Liver (tissue), 9 donors: ENCODE measurements around the gene SYT14. TPM values are rescaled to one million over a fixed set of nuclear protein-coding genes. Genes with fewer than 3 reads are reported as not detected.

Experiments
- DNase-seq: peaks from one replicate; pipeline ENCODE4 v3.0.0-alpha.2; 2017; ENCODE audit warnings: low spot score
- H3K27ac ChIP-seq, 2 donors: one replicate each; pipeline ENCODE4 v1.7.0; 2013; ENCODE audit warnings: inconsistent platforms in 2 of 2, low read length in 2 of 2, control low read depth in 1 of 2, low read depth in 1 of 2, mild to moderate bottlenecking in 1 of 2
- H3K27me3 ChIP-seq, 4 donors: one replicate each; pipeline versions ENCODE4 v1.6.1 to v1.7.0; 2013; ENCODE audit warnings: low read length in 3 of 4, inconsistent platforms in 1 of 4, mild to moderate bottlenecking in 1 of 4, moderate library complexity in 1 of 4; ENCODE audit not compliant: control insufficient read depth in 4 of 4, insufficient read depth in 4 of 4
- H3K36me3 ChIP-seq, 4 donors: one replicate each; pipeline versions ENCODE4 v1.6.1 to v1.7.0; 2013; ENCODE audit warnings: low read length in 3 of 4, mild to moderate bottlenecking in 3 of 4, low read depth in 1 of 4, moderate library complexity in 1 of 4; ENCODE audit not compliant: control insufficient read depth in 4 of 4, insufficient read depth in 3 of 4
- H3K4me1 ChIP-seq, 4 donors: one replicate each; pipeline versions ENCODE4 v1.6.1 to v1.7.0; 2013; ENCODE audit warnings: low read length in 3 of 4, mild to moderate bottlenecking in 3 of 4, moderate library complexity in 1 of 4; ENCODE audit not compliant: control insufficient read depth in 4 of 4, insufficient read depth in 4 of 4
- H3K4me3 ChIP-seq, 3 donors: one replicate each; pipeline versions ENCODE4 v1.6.1 to v1.7.0; 2013; ENCODE audit warnings: low read length in 3 of 3, control low read depth in 1 of 3, low read depth in 1 of 3, mild to moderate bottlenecking in 1 of 3
- H3K9ac ChIP-seq, 2 donors: one replicate each; pipeline ENCODE4 v1.7.0; 2013; ENCODE audit warnings: low read length in 2 of 2, mild to moderate bottlenecking in 2 of 2, moderate library complexity in 2 of 2, control low read depth in 1 of 2, low read depth in 1 of 2
- H3K9me3 ChIP-seq, 4 donors: one replicate each; pipeline versions ENCODE4 v1.6.1 to v1.7.0; 2013; ENCODE audit warnings: low read length in 3 of 4; ENCODE audit not compliant: control insufficient read depth in 4 of 4
- CTCF ChIP-seq: fragments of 150-350 bp; IDR thresholded peaks from 2 replicates; pipeline ENCODE4 v1.5.1; 2017; ENCODE audit warnings: improper control_type of control experiment, low read depth, low read length; ENCODE audit not compliant: missing input control
- EGR1 ChIP-seq, 2 donors: IDR thresholded peaks; 2 replicates each; pipeline ENCODE4 v1.6.1; 2016 to 2018; ENCODE audit warnings: antibody characterized with exemption in 2 of 2, low read depth in 2 of 2
- FOXA1 ChIP-seq: IDR thresholded peaks from 2 replicates; pipeline ENCODE4 v1.6.1; 2016; ENCODE audit warnings: antibody characterized with exemption
- FOXA2 ChIP-seq: IDR thresholded peaks from 2 replicates; pipeline ENCODE4 v1.6.1; 2016; ENCODE audit warnings: antibody characterized with exemption
- GABPA ChIP-seq, 2 donors: IDR thresholded peaks in 1 of 2; conservative IDR thresholded peaks in 1 of 2; 2 replicates each; pipeline ENCODE4 v1.6.1; 2016; ENCODE audit warnings: antibody characterized with exemption in 2 of 2, mild to moderate bottlenecking in 1 of 2, moderate library complexity in 1 of 2
- HNF4A ChIP-seq, 2 donors: conservative IDR thresholded peaks; 2 replicates each; pipeline ENCODE4 v1.6.1; 2016; ENCODE audit warnings: antibody characterized with exemption in 2 of 2, mild to moderate bottlenecking in 2 of 2
- HNF4G ChIP-seq: IDR thresholded peaks from 2 replicates; pipeline ENCODE4 v1.6.1; 2016; ENCODE audit warnings: antibody characterized with exemption
- JUND ChIP-seq, 2 donors: IDR thresholded peaks; 2 replicates each; pipeline ENCODE4 v1.6.1; 2016; ENCODE audit warnings: antibody characterized with exemption in 2 of 2
- MAX ChIP-seq: IDR thresholded peaks from 2 replicates; pipeline ENCODE4 v1.6.1; 2016; ENCODE audit warnings: antibody characterized with exemption
- RAD21 ChIP-seq, 2 donors: IDR thresholded peaks; 2 replicates each; pipeline ENCODE4 v1.6.1; 2016; ENCODE audit warnings: antibody characterized with exemption in 2 of 2, mild to moderate bottlenecking in 2 of 2
- RXRA ChIP-seq, 2 donors: IDR thresholded peaks; 2 replicates each; pipeline ENCODE4 v1.6.1; 2017 to 2018; ENCODE audit warnings: antibody characterized with exemption in 2 of 2, mild to moderate bottlenecking in 1 of 2
- SP1 ChIP-seq: IDR thresholded peaks from 2 replicates; pipeline ENCODE4 v1.6.1; 2018; ENCODE audit warnings: antibody characterized with exemption, mild to moderate bottlenecking
- TAF1 ChIP-seq: conservative IDR thresholded peaks from 2 replicates; pipeline ENCODE4 v1.6.1; 2016; ENCODE audit warnings: antibody characterized with exemption, mild to moderate bottlenecking
- YY1 ChIP-seq: IDR thresholded peaks from 2 replicates; pipeline ENCODE4 v1.6.1; 2016; ENCODE audit warnings: antibody characterized with exemption, mild to moderate bottlenecking
- WGBS: extraction: QIAGEN DNeasy Blood & Tissue Kit; methylation state at CpG from one replicate; pipeline ENCODE4 v1.1.7; 2013; 5-methylcytosine and 5-hydroxymethylcytosine counted together
- polyA plus RNA-seq, 2 donors: library from polyadenylated mRNA; stranded (reverse) in 1 of 2; unstranded in 1 of 2; fragments of 200-250 nt in 1 of 2; fragments of >200 nt in 1 of 2; fragmentation: Nextera tagmentation in 1 of 2; extraction: Ambion mirVana in 1 of 2; gene quantifications; one replicate each; pipeline versions ENCODE4 v1.2.1 to v1.2.3, GENCODE V29; 2013 to 2015
- total RNA-seq, 2 donors: library from RNA; depleted of rRNA; stranded (reverse); fragments of >200 nt; gene quantifications; one replicate each; pipeline ENCODE4 v1.2.3, GENCODE V29; 2014
- TF ChIP-seq, protein P1 (sequence below): IDR thresholded peaks from 2 replicates; pipeline ENCODE4 v1.6.1; 2016; ENCODE audit warnings: antibody characterized with exemption, mild to moderate bottlenecking
- TF ChIP-seq, protein P2 (sequence below): IDR thresholded peaks from 2 replicates; pipeline ENCODE4 v1.6.1; 2016; ENCODE audit warnings: antibody characterized with exemption
- TF ChIP-seq, protein P3 (sequence below): IDR thresholded peaks from 2 replicates; pipeline ENCODE4 v1.6.1; 2016; ENCODE audit warnings: antibody characterized with exemption
- donor health status: healthy.
- donor health status: healthy.
- donor health status: healthy.
- donor health status: healthy.
- donor health status: healthy.

Gene SYT14
- total and polyA plus RNA-seq, 4 donors, result not detected

GRCh38 chr1:209948155-209948554, 10.1 kb downstream of the SYT14 start:
- no peak overlapping the region for H3K27ac ChIP-seq
- H3K4me1 ChIP-seq, result no peaks in the 10 kb centered on the region
- no peak overlapping the region for H3K4me3 ChIP-seq
- TF ChIP-seq JUND (IDR thresholded peaks at IDR 0.05), result no peak
- no peak for TF ChIP-seq YY1
- TF ChIP-seq FOXA1, result no peak
- TF ChIP-seq RXRA (IDR thresholded peaks at IDR 0.05), result no peak
- TF ChIP-seq GABPA (IDR thresholded peaks at IDR 0.05 in 1 of 2, conservative IDR thresholded peaks at IDR 0.05 in 1 of 2), result no peak
- TF ChIP-seq, protein P1, sequence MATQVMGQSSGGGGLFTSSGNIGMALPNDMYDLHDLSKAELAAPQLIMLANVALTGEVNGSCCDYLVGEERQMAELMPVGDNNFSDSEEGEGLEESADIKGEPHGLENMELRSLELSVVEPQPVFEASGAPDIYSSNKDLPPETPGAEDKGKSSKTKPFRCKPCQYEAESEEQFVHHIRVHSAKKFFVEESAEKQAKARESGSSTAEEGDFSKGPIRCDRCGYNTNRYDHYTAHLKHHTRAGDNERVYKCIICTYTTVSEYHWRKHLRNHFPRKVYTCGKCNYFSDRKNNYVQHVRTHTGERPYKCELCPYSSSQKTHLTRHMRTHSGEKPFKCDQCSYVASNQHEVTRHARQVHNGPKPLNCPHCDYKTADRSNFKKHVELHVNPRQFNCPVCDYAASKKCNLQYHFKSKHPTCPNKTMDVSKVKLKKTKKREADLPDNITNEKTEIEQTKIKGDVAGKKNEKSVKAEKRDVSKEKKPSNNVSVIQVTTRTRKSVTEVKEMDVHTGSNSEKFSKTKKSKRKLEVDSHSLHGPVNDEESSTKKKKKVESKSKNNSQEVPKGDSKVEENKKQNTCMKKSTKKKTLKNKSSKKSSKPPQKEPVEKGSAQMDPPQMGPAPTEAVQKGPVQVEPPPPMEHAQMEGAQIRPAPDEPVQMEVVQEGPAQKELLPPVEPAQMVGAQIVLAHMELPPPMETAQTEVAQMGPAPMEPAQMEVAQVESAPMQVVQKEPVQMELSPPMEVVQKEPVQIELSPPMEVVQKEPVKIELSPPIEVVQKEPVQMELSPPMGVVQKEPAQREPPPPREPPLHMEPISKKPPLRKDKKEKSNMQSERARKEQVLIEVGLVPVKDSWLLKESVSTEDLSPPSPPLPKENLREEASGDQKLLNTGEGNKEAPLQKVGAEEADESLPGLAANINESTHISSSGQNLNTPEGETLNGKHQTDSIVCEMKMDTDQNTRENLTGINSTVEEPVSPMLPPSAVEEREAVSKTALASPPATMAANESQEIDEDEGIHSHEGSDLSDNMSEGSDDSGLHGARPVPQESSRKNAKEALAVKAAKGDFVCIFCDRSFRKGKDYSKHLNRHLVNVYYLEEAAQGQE, result no peak
- no peak for TF ChIP-seq FOXA2
- TF ChIP-seq HNF4G, result no peak
- TF ChIP-seq, protein P2, sequence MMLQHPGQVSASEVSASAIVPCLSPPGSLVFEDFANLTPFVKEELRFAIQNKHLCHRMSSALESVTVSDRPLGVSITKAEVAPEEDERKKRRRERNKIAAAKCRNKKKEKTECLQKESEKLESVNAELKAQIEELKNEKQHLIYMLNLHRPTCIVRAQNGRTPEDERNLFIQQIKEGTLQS, result no peak
- no peak for TF ChIP-seq EGR1 (IDR thresholded peaks at IDR 0.05; ENCODE audit: low read depth in 2 of 2)
- no peaks in the 10 kb centered on the region for H3K36me3 ChIP-seq
- H3K27me3 ChIP-seq, result no peaks in the 10 kb centered on the region
- no peak overlapping the region for H3K9ac ChIP-seq
- DNase-seq, result no peak
- WGBS, result 71% methylated on average over 3 of the region's 3 CpGs
- no peaks in the 10 kb centered on the region for H3K9me3 ChIP-seq

GRCh38 chr1:209956116-209956515, 18.1 kb downstream of the SYT14 start:
- TF ChIP-seq MAX, result no peak
- no peak for TF ChIP-seq FOXA2
- TF ChIP-seq TAF1, result no peak
- TF ChIP-seq SP1, result no peak
- TF ChIP-seq GABPA (IDR thresholded peaks at IDR 0.05 in 1 of 2, conservative IDR thresholded peaks at IDR 0.05 in 1 of 2), result no peak
- no peak for TF ChIP-seq FOXA1
- TF ChIP-seq HNF4A (conservative IDR thresholded peaks at IDR 0.05), result no peak
- Histone ChIP-seq H3K27me3 (peaks cover 0 to 3% (median 0%) of the 10 kb centered on the region in 4 donors), H3K27ac (no peak overlapping the region), H3K4me3 (no peak overlapping the region), H3K9ac (no peak overlapping the region), H3K36me3 (no peaks in the 10 kb centered on the region), H3K9me3 (no peaks in the 10 kb centered on the region), H3K4me1 (no peaks in the 10 kb centered on the region)
- DNase-seq, result no peak
- 96% methylated on average over 2 of the region's 2 CpGs for WGBS

- H3K9ac ChIP-seq, result no peak overlapping the region
- no peak overlapping the region for H3K27ac ChIP-seq
- no peak overlapping the region for H3K4me3 ChIP-seq
- DNase-seq, result no peak
- WGBS, result 90% methylated on average over 2 of the region's 2 CpGs
- H3K4me1 ChIP-seq, result no peaks in the 10 kb centered on the region
- H3K27me3 ChIP-seq, result peaks cover 0 to 5% (median 0%) of the 10 kb centered on the region in 4 donors
- H3K36me3 ChIP-seq, result no peaks in the 10 kb centered on the region
- no peaks in the 10 kb centered on the region for H3K9me3 ChIP-seq
- TF ChIP-seq EGR1 (IDR thresholded peaks at IDR 0.05; ENCODE audit: low read depth in 2 of 2), result no peak
- TF ChIP-seq YY1, result no peak
- TF ChIP-seq HNF4G, result no peak
- TF ChIP-seq JUND (IDR thresholded peaks at IDR 0.05), result no peak
- TF ChIP-seq HNF4A (conservative IDR thresholded peaks at IDR 0.05), result no peak
- TF ChIP-seq RAD21 (IDR thresholded peaks at IDR 0.05), result no peak
- TF ChIP-seq GABPA (IDR thresholded peaks at IDR 0.05 in 1 of 2, conservative IDR thresholded peaks at IDR 0.05 in 1 of 2), result no peak
- TF ChIP-seq SP1, result no peak
- TF ChIP-seq CTCF, result no peak
- TF ChIP-seq, protein P3, sequence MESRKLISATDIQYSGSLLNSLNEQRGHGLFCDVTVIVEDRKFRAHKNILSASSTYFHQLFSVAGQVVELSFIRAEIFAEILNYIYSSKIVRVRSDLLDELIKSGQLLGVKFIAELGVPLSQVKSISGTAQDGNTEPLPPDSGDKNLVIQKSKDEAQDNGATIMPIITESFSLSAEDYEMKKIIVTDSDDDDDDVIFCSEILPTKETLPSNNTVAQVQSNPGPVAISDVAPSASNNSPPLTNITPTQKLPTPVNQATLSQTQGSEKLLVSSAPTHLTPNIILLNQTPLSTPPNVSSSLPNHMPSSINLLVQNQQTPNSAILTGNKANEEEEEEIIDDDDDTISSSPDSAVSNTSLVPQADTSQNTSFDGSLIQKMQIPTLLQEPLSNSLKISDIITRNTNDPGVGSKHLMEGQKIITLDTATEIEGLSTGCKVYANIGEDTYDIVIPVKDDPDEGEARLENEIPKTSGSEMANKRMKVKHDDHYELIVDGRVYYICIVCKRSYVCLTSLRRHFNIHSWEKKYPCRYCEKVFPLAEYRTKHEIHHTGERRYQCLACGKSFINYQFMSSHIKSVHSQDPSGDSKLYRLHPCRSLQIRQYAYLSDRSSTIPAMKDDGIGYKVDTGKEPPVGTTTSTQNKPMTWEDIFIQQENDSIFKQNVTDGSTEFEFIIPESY, result no peak
- TF ChIP-seq RXRA (IDR thresholded peaks at IDR 0.05), result no peak
Measured at GRCh38 chr1:209959623-209960022, 21.6 kb downstream of the SYT14 start.
